Stimulated activated CD4-positive, alpha-beta T cell treated with anti-CD3 and anti-CD28 coated beads, TNF-alpha, amount 100 ng/mL, for 24 hours (primary cell): ENCODE measurements around the gene GSK3B.

Source experiments
- DNase-seq, 3 experiments: peaks; one replicate each; pipeline ENCODE4 v3.0.0-alpha.2; 2020; ENCODE audit warnings: low read depth in 3 of 3

Gene GSK3B

DNA sequence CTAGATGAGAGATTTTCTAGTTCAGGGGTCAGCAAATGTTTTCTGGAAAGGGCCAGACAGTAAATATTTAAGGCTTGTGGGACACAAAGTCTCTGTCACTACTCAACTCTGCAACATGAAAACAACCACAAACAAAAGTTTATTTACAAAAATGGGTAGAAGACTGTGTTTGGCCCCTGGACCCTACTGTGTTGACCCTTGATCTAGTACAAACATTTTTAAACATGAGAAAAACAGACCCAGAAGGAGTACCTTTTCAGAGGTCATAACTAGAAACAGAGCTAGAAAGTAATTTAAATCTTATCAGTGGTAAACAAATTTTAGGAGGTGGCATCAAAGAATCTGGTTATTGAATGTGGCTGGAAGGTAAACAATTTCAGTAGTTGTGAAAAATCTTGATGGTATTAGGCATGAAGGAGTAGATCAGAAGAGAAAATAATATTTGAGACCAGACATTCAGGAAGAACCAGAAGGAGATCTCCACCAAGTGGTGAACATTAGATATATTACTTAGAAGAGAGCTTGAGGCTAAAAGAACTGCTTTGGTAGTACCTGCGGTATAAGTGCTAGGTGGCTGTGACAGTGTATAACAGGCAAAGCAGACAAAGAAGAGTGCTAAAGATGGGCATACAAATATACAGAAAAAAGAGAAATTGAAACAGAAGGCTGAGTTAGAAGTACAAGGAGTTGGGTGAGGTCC, 210.6 kb downstream of the GSK3B start:
- no peak for DNase-seq

DNA sequence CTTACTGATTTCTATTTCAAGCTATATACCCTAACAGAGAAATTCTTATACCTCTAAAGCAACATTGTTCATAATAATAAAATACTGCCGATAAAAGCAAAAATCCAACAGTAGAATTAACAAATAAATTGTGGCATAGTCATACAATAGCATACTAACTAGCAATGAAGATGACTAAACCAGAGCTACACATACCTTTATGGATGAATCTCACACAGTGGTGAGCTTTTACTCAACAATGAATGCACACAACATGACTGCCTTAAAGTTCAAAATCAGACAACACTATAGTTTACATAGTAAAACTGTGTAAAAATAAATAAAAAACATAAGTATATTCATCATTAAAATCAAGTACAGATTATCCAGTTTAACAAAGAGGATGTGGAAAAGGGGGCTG, 213.3 kb downstream of the GSK3B start:
- DNase-seq, result no peak

DNA sequence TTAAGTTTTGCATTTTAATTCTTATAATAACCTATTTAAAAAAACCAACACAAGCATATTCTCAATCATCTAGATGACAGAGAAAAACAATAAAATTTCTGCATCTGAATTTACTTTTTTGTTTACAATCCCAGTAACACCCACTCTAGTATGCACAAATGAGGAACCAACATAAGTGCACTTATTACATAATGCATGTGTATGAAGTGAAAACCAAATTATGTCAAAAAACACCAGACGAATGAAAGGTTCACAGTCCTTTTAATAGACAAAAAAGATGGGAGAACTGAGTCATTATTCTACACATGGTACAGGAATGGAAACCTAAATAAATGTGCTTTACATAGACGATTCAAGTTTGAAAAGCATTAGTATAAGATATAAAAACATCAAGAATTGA, 220.6 kb downstream of the GSK3B start:
- DNase-seq, result no peak

DNA sequence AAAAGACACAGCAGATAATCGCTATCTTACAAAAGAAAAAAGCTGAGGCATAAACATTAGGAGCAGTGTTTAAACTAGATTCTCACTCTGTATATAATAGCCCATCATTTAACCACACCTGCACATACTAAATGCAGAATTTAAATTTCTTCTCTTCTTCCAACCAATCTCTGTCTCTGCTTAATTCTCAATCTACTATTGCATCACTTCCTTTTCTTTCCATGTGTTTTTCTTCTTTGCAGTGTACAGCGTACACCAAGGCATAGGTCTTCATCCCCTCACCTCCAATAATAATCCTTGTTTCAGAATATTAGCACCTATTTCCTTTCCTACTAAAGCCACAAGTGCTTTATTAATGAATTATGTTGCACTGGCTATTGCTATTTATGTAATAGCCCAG, 221.5 kb downstream of the GSK3B start:
- no peak for DNase-seq

DNA sequence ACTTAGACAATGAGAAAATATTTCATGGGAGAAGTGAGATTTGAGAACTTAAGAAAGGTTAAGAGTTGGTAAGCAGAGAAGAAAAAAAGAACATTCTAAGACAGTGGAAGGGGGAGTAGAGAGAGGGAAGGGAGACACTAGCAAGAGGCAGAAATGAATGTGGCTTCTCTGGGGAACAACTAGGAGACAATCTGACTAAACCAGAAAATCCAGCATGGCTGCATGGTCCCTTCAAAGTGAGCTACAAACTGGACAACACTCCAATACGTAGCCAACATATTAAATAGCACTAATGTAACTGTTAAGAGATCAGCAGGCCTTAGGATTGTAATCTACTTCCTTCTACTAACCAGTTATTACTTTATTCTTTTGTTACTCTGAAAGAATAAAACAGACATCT, 222.7 kb downstream of the GSK3B start:
- no peak for DNase-seq

DNA sequence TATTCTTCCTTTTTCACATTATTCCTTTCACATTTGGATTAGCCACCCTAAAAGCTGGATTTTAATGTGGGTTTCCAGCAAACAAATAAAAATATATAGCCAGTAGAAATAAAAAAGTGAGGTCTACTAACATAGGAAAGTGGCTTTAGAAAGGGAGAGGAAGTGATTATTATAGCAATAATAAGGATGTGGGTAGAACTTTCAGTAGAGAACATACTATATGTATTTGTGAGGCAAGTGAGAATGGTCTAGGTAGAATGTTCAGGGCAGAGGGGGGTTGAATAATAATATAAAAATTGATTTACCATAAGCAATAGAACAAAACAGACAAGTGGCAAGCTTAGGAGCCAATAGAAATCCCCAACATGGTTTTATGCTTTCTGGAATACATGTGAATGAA, 223.7 kb downstream of the GSK3B start:
- no peak for DNase-seq

DNA sequence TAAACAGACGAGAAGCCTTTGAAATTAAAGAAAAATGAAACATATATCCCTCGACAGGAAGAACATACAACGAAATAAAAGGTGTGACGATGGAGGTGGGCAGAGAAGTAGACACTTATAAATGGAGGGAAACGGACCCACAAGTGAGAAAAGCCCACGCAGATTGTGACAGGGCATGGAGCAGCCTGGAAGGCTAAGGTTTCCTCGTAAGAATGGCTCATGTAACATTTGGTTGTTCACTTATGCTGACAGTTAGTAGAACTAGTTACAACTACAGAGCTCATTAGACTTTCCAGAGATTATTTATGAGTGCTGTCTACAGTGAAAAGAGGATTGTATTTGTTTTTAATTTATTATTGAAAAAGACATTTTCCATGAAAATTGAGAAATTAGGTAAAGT, 229.8 kb downstream of the GSK3B start:
- no peak for DNase-seq

DNA sequence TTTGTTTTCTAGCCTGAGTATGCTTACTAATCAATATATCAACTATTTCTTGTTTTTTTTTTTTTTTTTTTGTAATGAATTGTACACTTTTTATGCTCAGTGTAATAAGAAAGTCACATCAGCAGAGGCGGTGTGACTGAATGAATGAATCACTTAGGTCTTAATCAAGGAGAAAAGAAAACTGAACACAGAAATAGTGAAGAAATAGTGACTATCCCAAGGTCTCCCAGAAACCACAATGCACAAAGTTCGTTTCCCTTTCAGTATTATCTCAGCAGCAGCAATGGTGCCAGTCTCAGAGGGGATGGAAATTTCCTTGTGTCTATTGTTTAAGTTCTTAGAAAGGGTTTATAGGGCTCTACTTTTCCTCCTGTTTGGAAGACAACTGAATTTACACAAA, 231.6 kb downstream of the GSK3B start:
- no peak for DNase-seq

DNA sequence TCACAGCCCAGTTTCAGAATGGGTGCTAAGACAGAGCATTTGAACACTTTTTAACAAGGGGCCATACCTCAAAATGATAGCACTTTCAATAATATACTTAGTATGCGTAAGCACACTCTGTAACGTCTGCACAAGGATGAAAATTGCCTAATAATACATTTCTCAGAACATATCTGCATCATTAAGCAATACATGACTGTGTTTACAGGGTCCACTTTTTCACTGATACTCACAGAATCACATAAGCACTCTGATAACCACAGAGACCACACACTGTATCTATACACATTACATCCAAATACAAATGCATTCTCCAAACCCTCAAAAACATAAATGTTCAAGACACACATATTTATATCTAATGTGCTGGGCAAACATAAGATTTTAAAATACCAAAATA, 232.6 kb downstream of the GSK3B start:
- DNase-seq, result no peak

DNA sequence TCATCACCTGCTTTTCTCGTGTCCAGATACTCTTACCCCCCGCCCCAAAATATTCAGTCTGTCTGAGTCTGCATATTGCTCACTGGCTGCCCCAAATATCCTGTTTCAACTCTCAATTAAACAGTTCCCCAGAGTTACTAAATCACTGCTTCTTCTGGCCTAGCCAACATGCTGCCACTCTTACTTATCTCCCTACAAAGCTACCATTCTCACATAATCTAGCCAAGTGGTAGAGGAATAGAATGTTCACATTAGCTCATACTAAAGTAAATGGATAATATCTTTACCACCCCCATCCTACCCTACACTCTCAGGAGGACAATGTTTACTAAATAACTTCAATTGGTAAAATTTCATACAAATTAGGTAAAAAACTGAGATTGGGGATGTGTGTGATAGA, 234.5 kb downstream of the GSK3B start:
- DNase-seq, result no peak

DNA sequence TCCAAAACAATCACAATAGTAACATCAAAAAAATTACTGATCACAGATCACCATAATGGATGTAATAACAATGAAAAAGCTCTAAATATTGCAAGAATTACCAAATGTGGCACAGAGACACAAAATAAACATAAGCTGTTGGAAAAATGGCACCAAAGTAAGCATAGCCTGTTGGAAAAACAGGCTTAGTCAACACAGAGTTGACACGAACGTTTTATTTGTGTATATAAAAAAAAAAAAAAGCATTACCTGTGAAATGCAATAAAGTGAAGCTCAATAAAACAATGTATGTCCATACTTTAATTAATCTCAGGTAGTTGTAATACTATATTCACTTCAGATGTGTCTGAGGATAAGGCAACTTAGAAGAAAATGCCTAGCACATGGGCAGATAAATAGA, 235.3 kb downstream of the GSK3B start:
- DNase-seq, result no peak

DNA sequence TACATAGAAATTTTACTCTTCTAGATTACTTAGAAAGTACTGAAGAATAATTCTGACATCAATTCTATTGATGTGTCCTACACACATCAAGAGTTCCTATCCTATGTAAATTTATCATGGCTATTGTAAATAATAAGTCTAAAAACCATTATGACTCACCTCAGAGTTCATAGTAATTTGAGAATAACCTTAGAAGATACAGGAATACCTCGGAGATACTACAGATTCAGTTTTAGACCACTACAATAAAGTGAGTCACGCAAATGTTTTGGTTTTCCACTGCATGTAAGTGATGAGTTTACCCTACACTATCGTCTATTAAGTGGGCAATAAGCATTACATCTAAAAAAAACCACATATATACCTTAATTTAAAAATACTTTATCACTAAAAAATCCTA, 237.6 kb downstream of the GSK3B start:
- no peak for DNase-seq

DNA sequence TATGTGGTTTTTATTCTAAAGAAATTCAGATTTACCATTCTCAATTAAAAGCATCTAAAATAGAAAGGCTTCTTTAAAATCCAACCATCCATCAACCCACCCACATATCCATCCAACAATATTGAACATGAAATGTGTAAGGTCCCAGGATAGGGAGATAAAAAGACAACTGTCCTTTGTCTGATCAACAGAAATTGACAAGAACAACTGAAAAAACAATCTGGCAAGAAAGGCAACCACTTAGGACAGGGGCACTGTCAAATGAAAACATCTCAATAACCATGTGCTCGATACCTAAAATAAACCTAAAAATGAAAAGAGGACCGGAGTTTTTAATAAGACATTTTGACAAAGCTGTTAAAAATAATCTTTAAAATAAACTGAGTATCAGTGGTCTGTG, 245.1 kb downstream of the GSK3B start:
- no peak for DNase-seq

DNA sequence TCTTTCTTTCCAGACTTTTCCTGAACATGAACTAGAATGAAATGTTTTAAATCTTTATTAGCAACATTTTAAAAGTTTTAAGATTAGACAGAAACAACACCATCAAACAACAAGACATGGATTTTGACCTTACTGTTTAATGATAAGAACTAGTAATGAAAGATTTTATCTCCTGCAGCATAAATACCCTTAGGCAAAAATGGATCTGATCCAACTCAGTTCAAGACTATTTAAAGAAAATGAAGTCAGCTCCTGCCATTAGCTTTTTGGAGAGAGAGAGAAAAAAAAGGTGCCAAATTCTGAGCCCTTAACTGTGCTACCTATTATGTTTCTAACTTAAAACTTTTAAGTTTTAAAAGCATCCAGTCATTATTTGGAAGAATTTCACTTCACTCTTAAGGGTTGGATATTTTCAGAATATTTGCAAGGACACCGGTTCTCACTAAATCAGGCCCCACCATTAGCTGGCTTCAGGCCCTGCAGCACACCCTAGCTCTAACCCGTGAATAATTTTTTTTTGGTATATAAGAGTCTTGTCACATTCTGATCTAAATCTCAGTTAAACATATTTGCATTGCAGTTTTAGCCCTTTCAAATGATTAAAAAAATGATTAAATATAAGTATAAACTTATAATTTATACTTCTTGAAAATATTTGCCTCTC, 252.3 kb downstream of the GSK3B start:
- no peak for DNase-seq

DNA sequence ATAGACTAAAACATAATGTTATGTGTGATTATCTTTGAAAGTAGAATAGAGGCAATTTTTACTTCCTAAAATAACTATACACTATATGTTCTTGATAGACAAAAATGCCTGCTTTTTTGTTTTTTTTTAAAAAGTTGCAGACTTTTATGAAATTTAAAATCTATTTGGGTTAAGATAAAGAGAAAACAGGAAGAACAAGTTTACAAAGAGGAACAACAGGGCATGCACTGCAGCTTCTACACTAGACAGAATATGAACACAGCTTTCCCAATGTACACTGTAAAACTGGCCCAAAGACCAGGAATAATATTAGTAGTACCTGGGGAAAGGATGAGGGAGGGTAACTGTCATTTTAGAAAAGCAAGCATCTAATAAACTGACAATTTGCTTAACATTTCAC, 258.7 kb downstream of the GSK3B start:
- DNase-seq, result no peak

DNA sequence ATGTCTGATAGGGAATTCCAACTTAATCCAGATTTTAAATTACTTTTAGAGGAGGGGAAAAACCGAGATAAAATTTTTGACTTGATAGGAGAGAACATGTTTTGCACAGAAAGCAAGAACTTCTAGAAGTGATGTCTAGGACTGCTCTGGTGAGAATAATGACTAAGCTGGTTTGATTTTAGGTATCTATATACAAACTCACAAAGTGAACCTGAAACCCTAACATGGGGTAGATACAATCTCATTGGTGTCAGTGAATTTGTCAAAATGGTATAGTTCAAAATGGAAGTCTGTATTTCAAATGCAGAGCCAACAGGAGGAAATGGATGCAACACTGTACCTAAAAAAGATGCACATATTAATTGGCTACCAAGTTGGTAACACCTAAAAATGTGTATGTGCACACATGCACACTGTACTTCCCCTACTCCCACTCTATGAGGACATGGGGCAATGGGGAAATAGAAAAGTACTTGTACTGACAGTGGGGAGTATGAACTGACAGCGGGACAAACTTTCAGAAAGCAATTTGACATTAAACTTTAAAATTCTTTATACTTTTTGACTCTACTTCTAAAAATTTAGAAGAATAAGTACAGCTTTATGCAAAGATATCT, 259.4 kb downstream of the GSK3B start:
- DNase-seq, result no peak

DNA sequence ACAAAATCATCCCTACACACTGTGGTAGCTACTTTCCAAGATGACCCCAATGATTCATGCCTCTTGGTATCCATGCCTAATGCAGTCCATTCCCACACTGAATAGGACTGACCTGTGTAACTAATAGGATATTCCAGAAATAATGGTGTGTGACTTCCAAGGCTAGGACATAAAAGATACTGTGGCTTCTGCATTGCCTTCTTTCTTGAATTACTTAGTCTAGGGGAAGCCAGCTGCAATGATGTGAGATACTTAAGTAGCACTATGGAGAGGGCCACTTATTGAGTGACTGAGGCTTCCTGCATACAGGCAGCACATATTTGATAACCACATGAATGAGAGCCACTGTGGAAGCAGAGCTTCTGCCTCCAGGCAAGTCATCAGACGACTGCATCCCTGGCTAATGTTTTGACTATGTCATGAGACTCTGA, 262.3 kb downstream of the GSK3B start:
- DNase-seq, result no peak

DNA sequence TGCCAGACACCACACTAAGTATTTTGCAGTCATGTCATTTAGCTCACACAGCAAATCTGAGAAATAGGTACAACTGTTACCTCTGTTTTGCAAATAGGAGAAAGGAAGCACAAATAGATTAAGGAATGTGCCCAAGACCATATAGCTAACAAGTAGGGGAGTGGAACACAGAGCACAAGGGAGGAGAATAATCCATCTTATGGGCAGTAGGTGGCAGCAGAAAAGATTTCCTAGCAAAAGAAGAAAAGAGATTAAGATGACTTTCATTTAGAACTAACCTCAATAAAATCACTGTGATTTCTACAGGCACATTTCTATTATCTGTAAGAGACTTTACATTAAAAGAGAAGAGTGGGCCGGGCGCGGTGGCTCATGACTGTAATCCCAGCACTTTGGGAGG, 263.2 kb downstream of the GSK3B start:
- no peak for DNase-seq

DNA sequence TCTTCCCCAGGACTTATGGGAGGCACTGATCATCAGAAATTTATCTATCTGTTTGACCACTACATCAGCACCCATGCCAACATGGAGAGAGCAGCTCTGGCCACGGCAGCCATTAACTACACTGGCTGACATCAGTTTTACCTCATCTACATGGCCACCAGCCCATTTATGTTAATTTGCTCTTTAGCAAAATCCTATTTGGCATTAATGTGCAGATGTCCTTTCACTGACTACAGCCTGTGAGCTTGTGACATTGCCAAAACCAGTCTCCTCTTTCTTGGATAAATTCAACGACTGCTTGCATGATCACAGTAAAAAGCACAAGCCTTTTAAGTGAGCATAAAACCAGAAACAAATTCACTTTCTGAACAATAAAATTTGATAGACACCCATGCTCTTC, 264.8 kb downstream of the GSK3B start:
- no peak for DNase-seq

DNA sequence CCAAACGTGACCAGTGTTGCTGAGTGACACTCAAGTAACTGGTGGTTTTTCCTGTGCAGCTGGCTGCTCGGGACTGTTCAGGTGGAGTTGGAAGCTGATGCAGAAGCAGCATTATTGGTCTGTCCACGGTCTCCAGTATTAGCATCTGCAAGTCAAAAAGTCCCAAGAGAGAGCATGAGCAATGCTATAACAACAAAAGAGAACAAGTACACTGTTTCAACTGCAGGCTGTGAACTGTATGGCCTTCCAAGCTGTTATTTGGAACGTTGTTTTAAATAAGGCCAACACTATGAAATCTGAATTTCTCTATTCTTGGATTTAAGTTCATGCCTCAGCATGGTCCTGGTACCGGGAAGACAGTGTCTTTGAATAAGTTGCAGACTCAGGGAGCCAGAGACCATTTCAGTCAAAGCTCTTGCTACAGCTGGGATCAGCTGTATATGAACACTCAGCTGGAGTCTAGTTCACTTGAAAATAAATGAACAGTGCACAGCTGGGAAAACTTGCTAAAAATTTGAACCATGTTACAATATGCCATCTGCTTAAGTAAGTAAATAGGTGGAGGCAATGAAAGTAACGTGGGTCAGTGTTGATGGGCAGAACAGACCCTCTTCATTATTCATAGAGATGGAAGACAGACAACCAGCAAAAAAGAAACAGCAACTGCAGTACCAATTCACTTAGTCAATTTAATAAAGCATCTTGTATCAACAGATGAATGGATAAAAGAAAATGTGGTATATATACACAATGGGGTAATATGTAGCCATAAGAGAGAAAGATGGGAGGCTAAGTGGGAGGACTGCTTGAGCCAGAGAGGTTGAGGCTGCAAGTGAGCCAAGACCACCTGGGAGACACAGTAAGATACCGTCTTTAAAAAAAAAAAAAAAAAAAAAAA, 267.3 kb downstream of the GSK3B start:
- DNase-seq, result no peak

DNA sequence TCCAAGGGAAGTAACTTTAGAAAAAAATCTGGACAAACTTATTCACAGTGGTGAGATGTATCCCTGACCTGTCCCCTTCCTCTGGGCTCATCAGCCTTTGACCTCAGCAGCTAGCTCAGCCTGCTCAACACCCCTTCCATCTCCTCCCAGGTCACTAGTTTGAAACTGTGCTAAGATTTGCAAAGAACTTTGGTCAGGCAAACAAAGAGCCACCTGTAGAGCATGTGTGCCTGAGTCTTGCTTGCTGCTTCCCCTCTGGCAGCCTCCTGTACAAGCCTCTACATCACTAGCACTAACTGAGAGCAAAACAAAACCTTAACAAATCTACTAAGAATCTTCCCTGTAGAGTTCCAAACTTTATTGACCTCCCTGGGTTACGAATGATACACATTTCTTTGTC, 268.4 kb downstream of the GSK3B start:
- no peak for DNase-seq

DNA sequence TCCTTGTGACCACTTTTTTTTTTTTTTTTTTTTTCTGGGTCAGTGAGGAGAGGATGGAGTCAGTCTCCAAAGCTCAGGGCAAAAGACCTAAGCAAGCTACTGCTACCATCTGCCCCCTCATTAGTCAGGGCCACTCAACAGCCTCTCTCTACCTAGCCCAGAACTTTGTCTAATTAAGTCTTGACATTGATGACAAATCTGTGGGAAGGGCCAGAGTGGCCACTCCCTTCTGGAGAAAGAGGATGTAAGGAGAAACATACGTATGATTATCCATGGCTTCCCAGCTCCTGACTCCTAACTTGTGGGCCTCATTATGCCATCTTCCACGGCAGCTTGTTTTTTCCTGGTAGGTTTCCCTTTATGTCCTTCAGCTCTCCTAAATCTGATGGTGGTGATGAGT, 274.4 kb downstream of the GSK3B start:
- no peak for DNase-seq
